PC-3 (cell line): Measurements from ENCODE around the gene FOXA3. TPM values are rescaled to one million over a fixed set of nuclear protein-coding genes. Genes with fewer than 3 reads are reported as not detected.

Experiments
- ATAC-seq: fragments of 200-7000 bp; cut with Tn5 transposase; 2 replicates; pipeline ENCODE4 v1.9.1; 2020; ENCODE audit warnings: mild to moderate bottlenecking, moderate library complexity
- Bru-seq: library from RNA; stranded (reverse); fragments of 400-500 nt; gene quantifications from one replicate; lab custom pipeline; 2021; lab: Mats Ljungman, UMichigan
- BruChase-seq, 2 experiments: library from RNA; stranded (reverse); fragments of 400-500 nt; gene quantifications; one replicate each; lab custom pipeline; 2021; lab: Mats Ljungman, UMichigan
- BruUV-seq: library from RNA; stranded (reverse); fragments of 400-500 nt; replicated peaks from 2 replicates; lab custom pipeline; 2021; lab: Mats Ljungman, UMichigan
- CTCF ChIA-PET: fragments of 300-600 bp; sonication (Branson Sonifier 250); formaldehyde crosslinking; loops from one replicate; lab custom pipeline; 2022; ENCODE audit warnings: antibody characterized with exemption; lab: Charles Lee
- POLR2A ChIA-PET: fragments of 300-600 bp; sonication (Branson Sonifier 250); formaldehyde crosslinking; loops from one replicate; lab custom pipeline; 2022; ENCODE audit warnings: antibody characterized with exemption; ENCODE audit not compliant: unreplicated experiment; lab: Charles Lee
- DNase-seq: peaks from one replicate; pipeline ENCODE4 v3.0.0-alpha.2; 2015
- H2AFZ ChIP-seq: fragments of 300-600 bp; sonication (generic); 2 replicates; pipeline ENCODE4 v1.6.0; 2016; ENCODE audit warnings: antibody characterized with exemption, low read length
- H3F3A ChIP-seq: fragments of 300-600 bp; sonication (generic); one replicate; pipeline ENCODE4 v1.6.0; 2017; ENCODE audit warnings: antibody characterized with exemption, low read length, control low read depth, mild to moderate bottlenecking; ENCODE audit not compliant: unreplicated experiment
- H3K27ac ChIP-seq: fragments of 300-600 bp; sonication (generic); 2 replicates; pipeline ENCODE4 v1.5.1; 2016; ENCODE audit warnings: mild to moderate bottlenecking, low read length
- H3K27me3 ChIP-seq: fragments of 300-600 bp; sonication (generic); 2 replicates; pipeline ENCODE4 v1.6.1; 2016; ENCODE audit warnings: low read length, mixed read lengths
- H3K36me3 ChIP-seq: fragments of 300-600 bp; sonication (generic); 2 replicates; pipeline ENCODE4 v1.6.1; 2016; ENCODE audit warnings: low read depth, mixed run types, low read length, mixed read lengths
- H3K4me1 ChIP-seq: fragments of 300-600 bp; sonication (generic); 2 replicates; pipeline ENCODE4 v1.5.1; 2016; ENCODE audit warnings: low read length; ENCODE audit not compliant: insufficient read depth
- H3K4me2 ChIP-seq: fragments of 300-600 bp; sonication (generic); 2 replicates; pipeline ENCODE4 v1.6.0; 2016; ENCODE audit warnings: low read length
- H3K4me3 ChIP-seq: fragments of 300-600 bp; sonication (generic); 2 replicates; pipeline ENCODE4 v1.5.1; 2016; ENCODE audit warnings: mild to moderate bottlenecking, low read length, mixed read lengths
- H3K79me2 ChIP-seq: fragments of 300-600 bp; sonication (generic); 2 replicates; pipeline ENCODE4 v1.6.1; 2017; ENCODE audit warnings: low read length, mixed read lengths
- H3K9ac ChIP-seq: fragments of 300-600 bp; sonication (generic); 2 replicates; pipeline ENCODE4 v1.6.0; 2016; ENCODE audit warnings: mild to moderate bottlenecking, low read length
- H3K9me2 ChIP-seq: fragments of 300-600 bp; sonication (generic); replicated peaks from 2 replicates; pipeline ENCODE4 v1.6.1; 2016; ENCODE audit warnings: mixed run types, low read length, mixed read lengths
- H3K9me3 ChIP-seq: fragments of 300-600 bp; sonication (generic); 2 replicates; pipeline ENCODE4 v1.6.1; 2016; ENCODE audit warnings: low read length, mixed read lengths
- H4K20me1 ChIP-seq: fragments of 300-600 bp; sonication (generic); 2 replicates; pipeline ENCODE4 v1.6.1; 2016; ENCODE audit warnings: low read length, mixed read lengths
- EZH2 ChIP-seq: fragments of 300-600 bp; sonication (generic); IDR thresholded peaks from one replicate; pipeline ENCODE4 v1.6.1; 2017; ENCODE audit warnings: antibody characterized with exemption, mild to moderate bottlenecking, low read length; ENCODE audit not compliant: unreplicated experiment
- EZH2phosphoT487 ChIP-seq: fragments of 300-600 bp; sonication (generic); IDR thresholded peaks from 2 replicates; pipeline ENCODE4 v1.6.1; 2018; ENCODE audit warnings: mild to moderate bottlenecking, antibody characterized with exemption, low read length, borderline replicate concordance
- intact Hi-C: fragments of 100-400 bp; cut with micrococcal nuclease; formaldehyde crosslinking; loops from 2 replicates; pipeline ENCODE4 v1.9.0; 2023
- long read RNA-seq: library from polyadenylated mRNA; unstranded; transcript quantifications from one replicate; pipeline ENCODE4 v2.0.0, GENCODE V29; 2021; ENCODE audit not compliant: unreplicated experiment
- total RNA-seq: library from RNA; depleted of rRNA; stranded (reverse); fragments of >200 nt; gene quantifications from 2 replicates; pipeline ENCODE4 v1.2.3, GENCODE V29; 2014; rRNA removed
- TF ChIP-seq, protein P1 (sequence below): fragments of 300-600 bp; sonication (generic); conservative IDR thresholded peaks from 2 replicates; pipeline ENCODE4 v1.5.1; 2017; ENCODE audit warnings: antibody characterized with exemption, low read depth, mild to moderate bottlenecking, low read length

Gene FOXA3
- total RNA-seq (0.33 and 0.40 TPM in 2 replicates), Bru-seq, nascent RNA (percentile 7 among the genes with signal in this experiment), BruChase-seq, experiment 1, labeled RNA remaining after a 6-hour chase (percentile 7 among the genes with signal in this experiment), BruChase-seq, experiment 2, labeled RNA remaining after a 2-hour chase (not detected)
- long read RNA-seq, partial matches to known transcripts, result 0 of 1 reads
- long read RNA-seq, other reads (novel, unspliced or antisense), result 0 of 1 reads

DNA sequence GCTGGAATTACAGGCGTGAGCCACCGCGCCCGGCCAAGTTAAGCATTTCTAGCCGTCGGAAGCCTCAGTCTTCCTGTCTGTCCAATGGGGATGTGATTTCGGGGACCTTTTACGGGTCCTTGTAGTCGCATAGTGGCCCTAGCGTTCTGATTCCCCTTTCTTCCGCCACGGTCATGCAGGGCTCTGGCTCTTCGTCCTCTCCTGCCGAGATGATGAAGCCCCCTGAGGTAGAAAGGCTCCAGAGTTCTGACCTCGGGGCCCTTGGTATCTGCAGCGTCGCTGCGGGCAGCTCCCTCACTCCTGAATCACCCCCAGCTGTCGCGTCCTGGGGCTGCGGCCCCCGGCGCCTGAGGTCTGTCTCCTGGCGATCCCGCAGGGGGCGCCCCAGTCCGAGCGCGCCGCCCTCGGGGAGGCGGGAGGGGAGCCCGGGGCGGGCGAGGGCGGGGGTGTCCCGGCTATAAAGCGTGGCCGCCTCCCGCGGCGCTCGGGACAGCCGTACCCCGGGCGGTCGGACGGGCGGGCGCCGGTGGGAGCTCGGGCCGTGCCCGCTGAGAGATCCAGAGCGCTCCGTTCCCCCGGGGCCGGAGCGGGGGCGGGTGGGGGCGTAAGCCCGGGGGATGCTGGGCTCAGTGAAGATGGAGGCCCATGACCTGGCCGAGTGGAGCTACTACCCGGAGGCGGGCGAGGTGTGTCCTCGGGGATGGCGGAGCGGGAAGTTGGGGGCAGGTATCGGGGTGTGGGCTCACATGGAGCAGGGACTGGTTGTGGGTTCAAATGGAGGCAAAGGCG is at the start of gene FOXA3:
Gene FOXA3, plus strand, starts transcription at position 487 of the 789 bp plus-strand sequence. Its CDS starts 131 bp downstream, at position 618.
- Histone ChIP-seq H3K4me2 (peak within 1 kb of the TSS; percentile 81), H3K9me2 (no peaks in the 10 kb centered on the region), H2AFZ (peak within 1 kb of the TSS; percentile 62), H3K79me2 (peaks cover 23% of the 10 kb centered on the region), H3K27me3 (peaks cover 13% of the 10 kb centered on the region), H3K4me3 (peak within 1 kb of the TSS; percentile 82), H3K36me3 (peaks cover under 1% of the 10 kb centered on the region; the same call in 1 of the 2 replicates), H3K9me3 (no peaks in the 10 kb centered on the region), H3K4me1 (no peaks in the 10 kb centered on the region), H3F3A (no peaks in the 10 kb centered on the region), H3K9ac (no peak within 1 kb of the TSS), H4K20me1 (no peaks in the 10 kb centered on the region), H3K27ac (no peak within 1 kb of the TSS)
- intact Hi-C loops, result loop anchor here (2.0 kb wide), 1 partner anchor 19 kb away; no protein-coding TSS in a partner anchor
- CTCF ChIA-PET, result interaction anchor here (0.6 to 1.6 kb wide), 5 partner anchors 8 to 334 kb away, joined by 3 to 9 read pairs (median 6); partner anchors contain the start of gene DMWD
- peak; percentile 39 for DNase-seq
- BruUV-seq, result no TSS peak
- TF ChIP-seq, protein P1, sequence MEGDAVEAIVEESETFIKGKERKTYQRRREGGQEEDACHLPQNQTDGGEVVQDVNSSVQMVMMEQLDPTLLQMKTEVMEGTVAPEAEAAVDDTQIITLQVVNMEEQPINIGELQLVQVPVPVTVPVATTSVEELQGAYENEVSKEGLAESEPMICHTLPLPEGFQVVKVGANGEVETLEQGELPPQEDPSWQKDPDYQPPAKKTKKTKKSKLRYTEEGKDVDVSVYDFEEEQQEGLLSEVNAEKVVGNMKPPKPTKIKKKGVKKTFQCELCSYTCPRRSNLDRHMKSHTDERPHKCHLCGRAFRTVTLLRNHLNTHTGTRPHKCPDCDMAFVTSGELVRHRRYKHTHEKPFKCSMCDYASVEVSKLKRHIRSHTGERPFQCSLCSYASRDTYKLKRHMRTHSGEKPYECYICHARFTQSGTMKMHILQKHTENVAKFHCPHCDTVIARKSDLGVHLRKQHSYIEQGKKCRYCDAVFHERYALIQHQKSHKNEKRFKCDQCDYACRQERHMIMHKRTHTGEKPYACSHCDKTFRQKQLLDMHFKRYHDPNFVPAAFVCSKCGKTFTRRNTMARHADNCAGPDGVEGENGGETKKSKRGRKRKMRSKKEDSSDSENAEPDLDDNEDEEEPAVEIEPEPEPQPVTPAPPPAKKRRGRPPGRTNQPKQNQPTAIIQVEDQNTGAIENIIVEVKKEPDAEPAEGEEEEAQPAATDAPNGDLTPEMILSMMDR, result peak; percentile 53
- no peak for TF ChIP-seq EZH2phosphoT487
- TF ChIP-seq EZH2, result peak; percentile 69
- POLR2A ChIA-PET, result interaction anchor here (0.6 kb wide), 1 partner anchor 71 kb away, joined by 3 read pairs; no protein-coding TSS in a partner anchor
- ATAC-seq, result no peak; the same call in 1 of the 2 replicates

DNA sequence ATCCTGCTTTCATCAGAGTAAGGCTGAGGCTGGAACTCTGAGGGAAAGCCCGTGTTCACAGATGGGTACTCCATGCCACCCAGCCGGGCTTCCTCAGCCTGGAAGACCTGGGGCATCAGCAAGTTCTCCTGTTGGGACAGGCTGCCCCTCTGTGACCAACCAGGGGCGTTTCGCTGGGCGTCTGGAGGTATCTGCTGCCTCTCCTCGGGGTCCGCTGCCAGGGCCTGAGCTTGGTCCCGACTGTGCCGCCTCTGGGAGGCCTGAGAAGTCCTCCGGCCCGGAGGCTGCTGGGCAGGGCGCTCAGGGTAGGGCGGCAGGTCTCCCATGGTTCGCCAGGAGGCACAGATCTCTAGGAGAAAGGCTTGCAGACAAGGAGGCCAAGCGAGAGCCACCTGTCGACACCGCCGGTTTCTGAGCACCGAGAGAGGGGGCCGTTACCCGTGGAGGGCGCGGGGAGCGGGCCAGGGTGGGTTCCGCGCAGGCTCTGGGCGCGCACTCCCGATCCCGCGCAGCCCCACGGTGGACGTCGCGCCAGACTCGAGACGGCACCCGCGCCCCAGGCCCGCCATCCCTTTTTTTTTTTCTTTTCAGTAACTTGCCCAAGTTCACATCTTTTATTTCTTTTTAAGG is 49.2 kb upstream of the FOXA3 start, which contains the start of gene RSPH6A:
Gene RSPH6A, minus strand, starts transcription at position 458 of the 630 bp plus-strand sequence. Its CDS starts 132 bp downstream, at position 326.
- no peak for ATAC-seq
- no TSS peak for BruUV-seq

More for the DNA sequence above, 49.2 kb upstream of the FOXA3 start, which contains the start of gene RSPH6A:
- Histone ChIP-seq H3K27ac (no peak within 1 kb of the TSS), H3K4me3 (no peak within 1 kb of the TSS), H3F3A (no peaks in the 10 kb centered on the region), H3K27me3 (no peaks in the 10 kb centered on the region), H2AFZ (no peak within 1 kb of the TSS), H3K79me2 (no peaks in the 10 kb centered on the region), H3K9ac (no peak within 1 kb of the TSS), H3K9me2 (no peaks in the 10 kb centered on the region), H4K20me1 (no peaks in the 10 kb centered on the region), H3K9me3 (no peaks in the 10 kb centered on the region), H3K4me2 (no peak within 1 kb of the TSS), H3K36me3 (no peaks in the 10 kb centered on the region; the same call in 1 of the 2 replicates), H3K4me1 (no peaks in the 10 kb centered on the region; the same call in 1 of the 2 replicates)
- intact Hi-C loops, result no loop called here
- POLR2A ChIA-PET, result no interaction called here
- CTCF ChIA-PET, result no interaction called here
- no peak for DNase-seq
- TF ChIP-seq EZH2phosphoT487 (no peak), EZH2 (no peak)
- TF ChIP-seq, protein P1, result no peak
